Lower lobe of right lung (tissue), 1 donor: Measurements from ENCODE around the gene UVRAG. TPM values are rescaled to one million over a fixed set of nuclear protein-coding genes. Genes with fewer than 3 reads are reported as not detected.

Source experiments
- total RNA-seq: library from RNA; stranded (reverse); fragmentation: NEBNext Ultra II Directional; extraction: Animal tissue kit (Norgen Biotek cat#: 25700); gene quantifications from one replicate; pipeline ENCODE4 v1.2.1, GENCODE V29; 2021
- donor health status: DM: no; HTN: yes; CAD: no; lungs with severe emphysema.

UVRAG gene
- total RNA-seq, 1 donor from 2014 or later, result 36.0 TPM

Other genes with a start within 250 kb of the UVRAG start
- gene MAP6, start 146.2 kb upstream of the UVRAG start, total RNA-seq, result 10.8 TPM
- gene MOGAT2, start 97.4 kb upstream of the UVRAG start, total RNA-seq, result not detected
- gene DGAT2, start 46.4 kb upstream of the UVRAG start, total RNA-seq, result 7.4 TPM